ENCODE data around the gene VPS54.
A peak's percentile ranks its signal among the peaks of the same experiment; 100 is the strongest.

VPS54 gene

DNA sequence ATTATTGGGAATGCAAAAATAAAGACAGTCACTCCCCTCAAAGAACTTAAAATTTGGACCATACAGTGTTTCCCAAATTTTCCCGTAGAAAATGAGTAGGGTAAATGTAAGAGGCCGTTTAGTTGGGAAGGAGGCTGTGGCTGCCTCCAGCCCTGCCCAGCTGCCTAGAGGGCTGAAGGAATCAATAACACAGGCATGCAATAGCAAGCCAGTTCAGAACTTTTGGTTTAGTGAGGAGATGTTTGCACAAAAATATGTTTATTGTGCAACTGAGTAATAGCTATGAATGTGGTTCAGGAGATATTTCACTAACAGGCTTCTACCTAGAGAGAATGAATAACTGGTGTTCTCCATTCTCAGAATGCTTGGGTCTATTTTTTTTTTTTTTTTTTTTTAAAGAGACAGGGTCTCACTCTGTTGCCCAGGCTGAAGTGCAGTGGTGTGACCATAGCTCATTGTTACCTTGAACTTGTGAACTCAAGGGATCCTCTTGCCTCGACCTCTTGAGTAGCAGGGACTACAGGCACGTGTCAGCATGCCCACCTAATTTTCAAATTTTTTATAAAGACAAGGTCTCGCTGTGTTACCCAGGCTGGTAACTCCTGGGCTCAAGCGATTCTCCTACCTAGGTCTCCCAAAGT, 153.9 kb downstream of the VPS54 start:
- H3K27me3 Mint-ChIP-seq = no peaks in the 10 kb centered on the region
- peaks cover 37% of the 10 kb centered on the region for H3K4me1 Mint-ChIP-seq
- H3K27ac Mint-ChIP-seq (ENCODE audit: low read depth) = no peak overlapping the region
- DNase-seq (ENCODE audit: low spot score in 2 of 2) (no peak), ATAC-seq (replicated peaks; ENCODE audit: extremely low read depth, poor library complexity, severe bottlenecking) (no peak)
- H3K36me3 Mint-ChIP-seq (ENCODE audit: insufficient read depth) = peaks cover 24% of the 10 kb centered on the region
- no peaks in the 10 kb centered on the region for H3K9me3 Mint-ChIP-seq
- H3K4me3 Mint-ChIP-seq = no peak overlapping the region

DNA sequence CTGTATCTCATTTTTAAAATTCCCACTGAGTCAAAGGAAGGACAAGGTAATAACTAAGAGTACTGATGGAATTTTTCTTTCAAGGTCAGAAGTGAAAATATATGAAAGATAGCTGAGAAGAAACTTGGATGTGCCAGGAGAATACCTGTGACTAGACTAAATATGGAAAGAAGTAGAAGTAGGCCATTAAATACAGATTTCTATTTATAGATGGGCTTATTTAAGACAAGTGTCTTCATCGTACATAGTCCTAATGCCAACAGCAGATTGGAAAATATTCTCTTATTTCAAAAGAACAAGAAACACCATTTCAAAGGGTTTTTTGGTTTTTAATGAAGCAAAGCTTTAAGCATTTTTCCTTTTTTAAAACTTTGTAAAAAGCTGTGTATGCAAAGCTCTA, 155.5 kb downstream of the VPS54 start:
- Mint-ChIP-seq H3K9me3 (no peaks in the 10 kb centered on the region), H3K27me3 (no peaks in the 10 kb centered on the region), H3K27ac (ENCODE audit: low read depth) (peak overlapping the region; percentile 59), H3K4me3 (no peak overlapping the region), H3K4me1 (peaks cover 37% of the 10 kb centered on the region), H3K36me3 (ENCODE audit: insufficient read depth) (peaks cover 32% of the 10 kb centered on the region)
- ATAC-seq (replicated peaks; ENCODE audit: extremely low read depth, poor library complexity, severe bottlenecking) (no peak), DNase-seq (ENCODE audit: low spot score in 2 of 2) (no peak)

- Mint-ChIP-seq H3K4me1 (peaks cover 31% of the 10 kb centered on the region), H3K9me3 (no peaks in the 10 kb centered on the region), H3K27ac (ENCODE audit: low read depth) (peak overlapping the region; percentile 59), H3K36me3 (ENCODE audit: insufficient read depth) (peaks cover 34% of the 10 kb centered on the region), H3K27me3 (no peaks in the 10 kb centered on the region), H3K4me3 (no peak overlapping the region)
- no peak for ATAC-seq (replicated peaks; ENCODE audit: extremely low read depth, poor library complexity, severe bottlenecking)
- DNase-seq (ENCODE audit: low spot score in 2 of 2) = no peak
These were observed 156.4 kb downstream of the VPS54 start for GRCh38 chr2:63862806-63863205.

GRCh38 chr2:63861220-63861822, 157.9 kb downstream of the VPS54 start:
- Mint-ChIP-seq H3K27ac (ENCODE audit: low read depth) (peak overlapping the region; percentile 55), H3K4me1 (peaks cover 29% of the 10 kb centered on the region), H3K4me3 (no peak overlapping the region), H3K9me3 (no peaks in the 10 kb centered on the region), H3K36me3 (ENCODE audit: insufficient read depth) (peaks cover 34% of the 10 kb centered on the region), H3K27me3 (no peaks in the 10 kb centered on the region)
- DNase-seq (ENCODE audit: low spot score in 2 of 2) (peak; percentile 24 to 34), ATAC-seq (replicated peaks; ENCODE audit: extremely low read depth, poor library complexity, severe bottlenecking) (peak; percentile 47)

DNA sequence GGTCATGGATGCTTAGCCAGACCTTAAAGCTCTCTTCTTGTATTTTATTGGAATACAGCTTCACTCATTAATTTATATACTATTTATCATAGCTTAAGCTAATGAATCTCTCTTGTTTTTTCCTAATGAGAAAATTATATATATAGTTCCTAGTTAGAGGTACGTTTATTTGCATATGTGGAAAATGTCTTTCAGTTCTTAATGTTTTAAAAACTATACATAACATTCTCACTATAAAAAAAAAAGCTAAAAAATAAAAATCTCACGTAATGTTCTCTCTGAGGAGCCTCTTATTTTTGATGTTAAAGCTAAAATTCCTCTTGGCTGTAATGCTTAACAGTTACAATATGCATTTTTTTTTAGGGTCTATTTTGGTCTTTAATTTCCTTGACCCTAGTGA, 160.9 kb downstream of the VPS54 start:
- Mint-ChIP-seq H3K4me3 (no peak overlapping the region), H3K27me3 (no peaks in the 10 kb centered on the region), H3K9me3 (no peaks in the 10 kb centered on the region), H3K36me3 (ENCODE audit: insufficient read depth) (peaks cover 29% of the 10 kb centered on the region), H3K27ac (ENCODE audit: low read depth) (no peak overlapping the region), H3K4me1 (peaks cover 36% of the 10 kb centered on the region)
- DNase-seq (ENCODE audit: low spot score in 2 of 2) (no peak), ATAC-seq (replicated peaks; ENCODE audit: extremely low read depth, poor library complexity, severe bottlenecking) (no peak)

GRCh38 chr2:63856303-63856603, 163.0 kb downstream of the VPS54 start:
- peaks cover 22% of the 10 kb centered on the region for H3K36me3 Mint-ChIP-seq (ENCODE audit: insufficient read depth)
- DNase-seq (ENCODE audit: low spot score in 2 of 2) (no peak), ATAC-seq (replicated peaks; ENCODE audit: extremely low read depth, poor library complexity, severe bottlenecking) (peak; percentile 89)
- H3K27ac Mint-ChIP-seq (ENCODE audit: low read depth) = peak overlapping the region; percentile 90
- H3K4me3 Mint-ChIP-seq = peak overlapping the region; percentile 59
- H3K4me1 Mint-ChIP-seq = peaks cover 46% of the 10 kb centered on the region
- H3K9me3 Mint-ChIP-seq = no peaks in the 10 kb centered on the region
- no peaks in the 10 kb centered on the region for H3K27me3 Mint-ChIP-seq

- no peak for DNase-seq (ENCODE audit: low spot score in 2 of 2)
- no peaks in the 10 kb centered on the region for H3K9me3 Mint-ChIP-seq
- peak overlapping the region; percentile 90 for H3K27ac Mint-ChIP-seq (ENCODE audit: low read depth)
- H3K36me3 Mint-ChIP-seq (ENCODE audit: insufficient read depth) = peaks cover 18% of the 10 kb centered on the region
- H3K27me3 Mint-ChIP-seq = no peaks in the 10 kb centered on the region
- no peak for ATAC-seq (replicated peaks; ENCODE audit: extremely low read depth, poor library complexity, severe bottlenecking)
- peak overlapping the region; percentile 59 for H3K4me3 Mint-ChIP-seq
- H3K4me1 Mint-ChIP-seq = peaks cover 48% of the 10 kb centered on the region
These were observed 163.6 kb downstream of the VPS54 start for GRCh38 chr2:63855418-63856302.

DNA sequence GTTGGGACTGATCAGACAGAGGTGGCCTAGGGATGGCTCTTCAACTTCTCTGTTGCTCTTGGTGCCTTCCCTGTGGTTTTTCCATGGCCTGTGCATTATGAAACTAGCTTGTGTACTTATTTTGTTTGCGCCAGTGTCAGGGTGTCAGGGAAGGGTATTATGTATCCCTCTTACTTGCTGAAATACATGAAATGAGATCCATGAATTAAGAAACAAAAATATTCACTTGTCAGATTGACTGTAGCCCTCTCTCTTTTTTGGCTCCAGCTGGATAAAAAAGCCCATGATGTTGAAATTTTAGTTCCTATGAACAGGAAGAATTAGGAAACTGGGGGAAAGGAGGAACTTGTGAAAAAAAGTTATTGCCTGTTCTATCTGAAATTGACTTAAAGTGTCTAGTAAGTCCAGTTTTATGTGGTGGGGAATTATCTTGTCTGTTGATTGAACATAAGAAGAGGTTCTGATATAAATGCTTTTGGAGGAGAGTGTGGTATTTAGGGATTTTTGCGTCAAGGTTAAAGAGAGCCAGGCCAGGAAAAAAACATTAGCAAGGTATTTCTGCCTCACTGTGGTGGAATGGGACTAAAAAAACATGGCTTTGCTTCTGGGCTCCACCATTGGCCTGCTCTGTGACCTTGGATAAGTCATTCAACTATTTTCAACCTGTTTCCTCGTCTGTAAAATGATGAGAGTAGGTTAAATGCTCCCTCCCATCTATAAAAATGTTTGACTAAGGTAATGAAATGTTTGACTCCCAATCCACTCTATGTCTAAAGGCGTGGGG, 165.5 kb downstream of the VPS54 start:
- Mint-ChIP-seq H3K27me3 (no peaks in the 10 kb centered on the region), H3K36me3 (ENCODE audit: insufficient read depth) (peaks cover 9% of the 10 kb centered on the region), H3K4me3 (no peak overlapping the region), H3K4me1 (peaks cover 60% of the 10 kb centered on the region), H3K27ac (ENCODE audit: low read depth) (peak overlapping the region; percentile 90), H3K9me3 (no peaks in the 10 kb centered on the region)
- DNase-seq (ENCODE audit: low spot score in 2 of 2) (no peak), ATAC-seq (replicated peaks; ENCODE audit: extremely low read depth, poor library complexity, severe bottlenecking) (no peak)

DNA sequence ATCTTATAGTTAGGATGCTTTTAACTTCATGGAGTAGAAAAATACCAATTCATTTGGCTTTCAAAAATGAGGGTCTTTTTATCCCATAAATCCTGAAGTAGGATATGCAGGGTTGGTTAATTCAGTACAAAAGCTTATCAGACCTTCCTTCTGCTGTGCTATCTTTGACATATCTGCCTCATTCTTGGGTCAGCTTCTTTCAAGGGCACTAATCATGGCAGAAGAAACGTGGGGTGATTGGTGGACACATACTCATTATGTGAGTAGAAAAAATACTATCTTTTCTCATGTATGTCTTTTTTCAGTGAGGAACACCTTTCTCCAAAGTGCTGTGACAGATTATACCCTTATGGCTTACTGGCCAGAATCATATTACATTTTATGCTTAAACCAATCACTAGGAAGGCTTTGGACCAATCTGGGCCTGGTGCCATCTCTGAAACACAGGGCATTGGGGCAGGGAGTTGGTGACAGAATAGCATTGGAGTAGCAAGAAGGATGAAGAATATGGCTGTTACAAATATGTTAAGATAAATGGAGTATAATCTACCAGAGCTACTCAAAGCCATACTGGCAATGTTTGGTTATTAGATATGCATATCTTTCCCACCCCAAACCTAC, 167.4 kb downstream of the VPS54 start:
- H3K27me3 Mint-ChIP-seq = no peaks in the 10 kb centered on the region
- peak overlapping the region; percentile 64 for H3K27ac Mint-ChIP-seq (ENCODE audit: low read depth)
- DNase-seq (ENCODE audit: low spot score in 2 of 2) (no peak), ATAC-seq (replicated peaks; ENCODE audit: extremely low read depth, poor library complexity, severe bottlenecking) (no peak)
- no peak overlapping the region for H3K4me3 Mint-ChIP-seq
- H3K36me3 Mint-ChIP-seq (ENCODE audit: insufficient read depth) = peaks cover 4% of the 10 kb centered on the region
- no peaks in the 10 kb centered on the region for H3K9me3 Mint-ChIP-seq
- peaks cover 72% of the 10 kb centered on the region for H3K4me1 Mint-ChIP-seq

DNA sequence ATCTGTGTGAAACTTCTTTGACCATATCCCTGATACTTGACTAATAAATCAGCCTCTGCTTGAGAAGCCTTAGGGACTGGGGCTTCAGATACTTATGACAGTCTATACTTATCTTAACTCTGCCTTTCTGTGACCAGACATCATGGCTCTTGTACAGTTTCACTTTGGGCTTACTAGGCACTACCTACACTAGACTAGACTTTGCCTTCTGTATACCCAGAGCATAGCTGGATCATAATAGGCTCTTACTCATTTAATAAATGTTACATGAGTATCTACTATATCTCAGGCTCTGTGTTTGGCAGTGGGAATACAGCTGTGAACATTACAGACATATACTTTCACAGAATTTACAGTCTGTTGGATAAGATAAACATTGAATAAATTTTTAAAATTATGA, 168.6 kb downstream of the VPS54 start:
- H3K36me3 Mint-ChIP-seq (ENCODE audit: insufficient read depth) = peaks cover 3% of the 10 kb centered on the region
- ATAC-seq (replicated peaks; ENCODE audit: extremely low read depth, poor library complexity, severe bottlenecking) (peak; percentile 65), DNase-seq (ENCODE audit: low spot score in 2 of 2) (no peak)
- no peaks in the 10 kb centered on the region for H3K9me3 Mint-ChIP-seq
- H3K27me3 Mint-ChIP-seq = no peaks in the 10 kb centered on the region
- H3K4me1 Mint-ChIP-seq = peaks cover 72% of the 10 kb centered on the region
- H3K4me3 Mint-ChIP-seq = no peak overlapping the region
- peak overlapping the region; percentile 64 for H3K27ac Mint-ChIP-seq (ENCODE audit: low read depth)

GRCh38 chr2:63850204-63850571, 169.0 kb downstream of the VPS54 start:
- H3K4me3 Mint-ChIP-seq = no peak overlapping the region
- no peaks in the 10 kb centered on the region for H3K27me3 Mint-ChIP-seq
- DNase-seq (ENCODE audit: low spot score in 2 of 2) (no peak), ATAC-seq (replicated peaks; ENCODE audit: extremely low read depth, poor library complexity, severe bottlenecking) (no peak)
- H3K4me1 Mint-ChIP-seq = peaks cover 72% of the 10 kb centered on the region
- H3K27ac Mint-ChIP-seq (ENCODE audit: low read depth) = no peak overlapping the region
- H3K36me3 Mint-ChIP-seq (ENCODE audit: insufficient read depth) = peaks cover 2% of the 10 kb centered on the region
- no peaks in the 10 kb centered on the region for H3K9me3 Mint-ChIP-seq

Data from central memory CD8-positive, alpha-beta T cell (primary cell).